Type B pancreatic cell (in vitro differentiated cells): ENCODE results near the gene DMRT1. TPM values are rescaled to one million over a fixed set of nuclear protein-coding genes. Genes with fewer than 3 reads are reported as not detected.

ENCODE experiments used
- DNase-seq: peaks from one replicate; pipeline ENCODE4 v3.0.0; 2021; ENCODE audit warnings: mixed read lengths; ENCODE audit not compliant: unreplicated experiment; ENCODE audit errors: extremely low spot score
- H3K27ac Mint-ChIP-seq: 2 replicates; pipeline ENCODE4 v1.8.0; 2021; ENCODE audit warnings: mild to moderate bottlenecking, mixed read lengths
- H3K27me3 Mint-ChIP-seq: 2 replicates; pipeline ENCODE4 v1.8.0; 2021; ENCODE audit warnings: mixed read lengths
- H3K36me3 Mint-ChIP-seq: 2 replicates; pipeline ENCODE4 v1.8.0; 2021; ENCODE audit warnings: mixed read lengths
- H3K4me1 Mint-ChIP-seq: one replicate; pipeline ENCODE4 v1.8.0; 2021; ENCODE audit warnings: mixed read lengths; ENCODE audit not compliant: unreplicated experiment
- H3K4me3 Mint-ChIP-seq: 2 replicates; pipeline ENCODE4 v1.8.0; 2021; ENCODE audit warnings: mild to moderate bottlenecking, mixed read lengths
- H3K9me3 Mint-ChIP-seq: 2 replicates; pipeline ENCODE4 v1.8.0; 2021; ENCODE audit warnings: mixed read lengths
- total RNA-seq: library from RNA; stranded (reverse); gene quantifications from 2 replicates; pipeline ENCODE4 v1.2.1, GENCODE V29; 2021; ENCODE audit warnings: low replicate concordance
- TF ChIP-seq, protein P1 (sequence below): fragments of 200-600 bp; sonication (generic); conservative IDR thresholded peaks from 2 replicates; pipeline ENCODE4 v1.5.0; 2021; ENCODE audit warnings: antibody characterized with exemption, mild to moderate bottlenecking

Gene DMRT1
- total RNA-seq, 1 donor from 2014 or later, result not detected

- no peak for DNase-seq
- Mint-ChIP-seq H3K27ac (no peak overlapping the region), H3K4me3 (no peak overlapping the region), H3K9me3 (peaks cover 3% of the 10 kb centered on the region), H3K27me3 (peaks cover 3% of the 10 kb centered on the region), H3K36me3 (no peaks in the 10 kb centered on the region), H3K4me1 (peaks cover 4% of the 10 kb centered on the region)
- TF ChIP-seq, protein P1, sequence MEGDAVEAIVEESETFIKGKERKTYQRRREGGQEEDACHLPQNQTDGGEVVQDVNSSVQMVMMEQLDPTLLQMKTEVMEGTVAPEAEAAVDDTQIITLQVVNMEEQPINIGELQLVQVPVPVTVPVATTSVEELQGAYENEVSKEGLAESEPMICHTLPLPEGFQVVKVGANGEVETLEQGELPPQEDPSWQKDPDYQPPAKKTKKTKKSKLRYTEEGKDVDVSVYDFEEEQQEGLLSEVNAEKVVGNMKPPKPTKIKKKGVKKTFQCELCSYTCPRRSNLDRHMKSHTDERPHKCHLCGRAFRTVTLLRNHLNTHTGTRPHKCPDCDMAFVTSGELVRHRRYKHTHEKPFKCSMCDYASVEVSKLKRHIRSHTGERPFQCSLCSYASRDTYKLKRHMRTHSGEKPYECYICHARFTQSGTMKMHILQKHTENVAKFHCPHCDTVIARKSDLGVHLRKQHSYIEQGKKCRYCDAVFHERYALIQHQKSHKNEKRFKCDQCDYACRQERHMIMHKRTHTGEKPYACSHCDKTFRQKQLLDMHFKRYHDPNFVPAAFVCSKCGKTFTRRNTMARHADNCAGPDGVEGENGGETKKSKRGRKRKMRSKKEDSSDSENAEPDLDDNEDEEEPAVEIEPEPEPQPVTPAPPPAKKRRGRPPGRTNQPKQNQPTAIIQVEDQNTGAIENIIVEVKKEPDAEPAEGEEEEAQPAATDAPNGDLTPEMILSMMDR, result no peak
These were observed 22.5 kb upstream of the DMRT1 start for GRCh38 chr9:818958-819357.

DNA sequence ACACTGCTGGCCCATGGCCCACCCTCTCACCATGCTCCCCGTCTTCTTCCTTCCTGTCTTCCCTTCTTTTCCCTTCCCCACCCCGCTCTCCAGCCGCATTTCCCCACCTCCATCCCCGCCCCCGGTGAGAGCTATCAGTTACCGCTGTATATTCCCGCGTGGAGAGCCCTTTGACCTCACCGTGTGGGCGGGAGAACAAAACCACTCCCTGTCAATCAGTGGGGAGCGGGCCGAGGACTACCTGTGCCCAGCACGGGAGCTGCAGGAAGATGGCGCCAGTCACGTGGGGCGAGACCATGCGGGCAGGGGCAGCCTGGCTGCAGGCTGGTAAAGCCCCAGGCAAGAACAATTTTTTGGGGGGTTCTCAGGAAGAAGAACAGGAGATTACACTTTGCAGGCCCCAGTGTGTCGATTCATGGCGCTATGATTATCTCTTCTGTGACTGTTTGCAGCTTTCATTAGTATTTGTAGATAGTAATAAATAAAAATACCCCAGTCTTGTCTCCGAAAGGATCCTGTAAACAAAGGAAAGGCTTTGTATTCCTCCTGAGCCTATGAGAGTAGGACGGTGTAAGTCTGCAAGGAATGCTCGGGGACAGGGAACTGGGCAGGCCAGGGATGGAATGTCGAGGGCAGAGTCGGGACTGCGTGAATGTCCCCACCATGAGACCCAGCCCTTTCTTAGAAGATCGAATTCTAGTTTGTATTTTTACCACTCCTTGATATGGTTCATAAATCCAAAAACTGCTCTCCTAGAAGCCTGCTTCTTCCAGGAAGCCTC is 14.8 kb upstream of the DMRT1 start:
- peaks cover under 1% of the 10 kb centered on the region for H3K9me3 Mint-ChIP-seq
- H3K27ac Mint-ChIP-seq, result no peak overlapping the region
- no peak overlapping the region for H3K4me3 Mint-ChIP-seq
- peaks cover under 1% of the 10 kb centered on the region for H3K27me3 Mint-ChIP-seq
- H3K36me3 Mint-ChIP-seq, result no peaks in the 10 kb centered on the region
- TF ChIP-seq, protein P1, result no peak
- no peaks in the 10 kb centered on the region for H3K4me1 Mint-ChIP-seq
- DNase-seq, result no peak

GRCh38 chr9:840343-840742 is 1.2 kb upstream of the DMRT1 start:
- Mint-ChIP-seq H3K36me3 (no peaks in the 10 kb centered on the region), H3K9me3 (no peaks in the 10 kb centered on the region), H3K4me3 (peak overlapping the region; percentile 64), H3K27me3 (peaks cover 75% of the 10 kb centered on the region), H3K4me1 (peaks cover 8% of the 10 kb centered on the region), H3K27ac (no peak overlapping the region)
- TF ChIP-seq, protein P1, result no peak
- no peak for DNase-seq

DNA sequence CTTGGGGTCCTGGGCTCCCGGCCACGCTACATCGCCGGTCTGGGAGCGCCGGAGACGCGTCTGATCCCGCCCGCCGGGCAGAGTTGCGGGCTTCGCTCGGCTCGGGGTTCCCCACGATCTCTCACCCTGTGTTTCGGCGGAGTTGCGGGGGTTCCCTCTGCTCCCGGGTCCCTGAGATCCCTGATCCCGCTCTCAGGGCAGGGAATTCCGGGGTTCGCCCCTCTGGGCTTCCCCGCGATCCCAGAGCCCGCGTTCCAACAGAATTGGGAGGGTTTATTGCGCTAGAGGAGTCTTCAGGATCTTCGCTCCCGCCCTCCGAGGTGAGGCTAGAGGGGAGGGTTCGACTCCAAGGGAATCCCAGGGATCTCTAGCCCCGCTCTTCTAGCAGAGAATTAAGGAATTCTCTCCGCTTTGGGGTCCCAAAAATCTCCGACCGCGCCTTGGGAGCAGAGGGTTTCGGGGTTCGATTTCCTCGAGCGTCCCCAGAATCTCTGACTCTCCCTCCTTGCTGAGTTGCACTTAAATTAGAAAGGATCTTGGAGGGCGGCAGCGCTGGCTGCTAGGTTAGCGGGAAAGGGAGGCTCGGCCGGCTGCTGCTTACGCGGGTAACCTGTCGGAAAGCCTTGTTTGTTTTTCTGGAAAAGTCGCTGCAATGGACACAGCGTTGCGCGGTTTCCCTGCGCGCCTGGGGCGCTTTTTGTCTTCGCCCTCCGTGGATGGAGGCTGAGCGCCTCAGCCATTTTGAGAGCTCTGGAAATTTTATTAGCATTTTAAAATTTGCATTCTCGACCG is 1.3 kb downstream of the DMRT1 start:
- peaks cover 8% of the 10 kb centered on the region for H3K4me1 Mint-ChIP-seq
- H3K9me3 Mint-ChIP-seq, result no peaks in the 10 kb centered on the region
- DNase-seq, result no peak
- TF ChIP-seq, protein P1, result no peak
- H3K4me3 Mint-ChIP-seq, result peak overlapping the region; percentile 52
- H3K27me3 Mint-ChIP-seq, result peaks cover 91% of the 10 kb centered on the region
- no peak overlapping the region for H3K27ac Mint-ChIP-seq
- H3K36me3 Mint-ChIP-seq, result no peaks in the 10 kb centered on the region

DNA sequence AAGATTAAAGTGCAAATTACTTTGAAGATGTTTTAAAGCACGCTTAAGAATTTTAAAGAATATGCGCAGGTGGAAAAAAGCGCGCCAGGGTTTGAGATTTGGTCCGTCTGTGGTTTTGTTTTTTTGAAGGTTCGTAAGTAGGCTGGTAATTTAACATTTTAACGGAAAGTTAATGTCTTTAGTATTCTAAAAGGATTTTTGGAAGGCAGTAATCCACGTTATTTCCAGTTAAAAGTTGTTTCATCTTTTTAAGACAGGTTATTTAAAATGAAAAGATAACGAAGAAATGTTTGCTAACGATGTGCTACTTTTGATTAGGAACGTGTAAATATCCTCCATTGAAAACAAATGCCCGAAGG is 1.9 kb downstream of the DMRT1 start:
- no peaks in the 10 kb centered on the region for H3K36me3 Mint-ChIP-seq
- peaks cover 86% of the 10 kb centered on the region for H3K27me3 Mint-ChIP-seq
- no peak overlapping the region for H3K27ac Mint-ChIP-seq
- H3K9me3 Mint-ChIP-seq, result no peaks in the 10 kb centered on the region
- TF ChIP-seq, protein P1, result no peak
- no peak for DNase-seq
- peak overlapping the region; percentile 52 for H3K4me3 Mint-ChIP-seq
- H3K4me1 Mint-ChIP-seq, result peaks cover 8% of the 10 kb centered on the region
